Lower lobe of right lung (tissue), 2 donors: ENCODE results near the gene PATJ. TPM values are rescaled to one million over a fixed set of nuclear protein-coding genes. Genes with fewer than 3 reads are reported as not detected.
"Not testable (repeated sequence)": the region's sequence is repeated elsewhere in the genome, so short reads cannot be mapped to it uniquely, and the experiment has no call there.

Source experiments
- ATAC-seq, 2 donors: fragments of 200-7000 bp; cut with Tn5 transposase; one replicate each; pipeline ENCODE4 v1.9.1; 2020 to 2022; ENCODE audit warnings: mild to moderate bottlenecking in 2 of 2, moderate library complexity in 2 of 2
- DNase-seq: peaks from one replicate; pipeline ENCODE4 v3.0.0-alpha.2; 2020
- H3K27ac ChIP-seq: fragments of 200-600 bp; one replicate; pipeline ENCODE4 v1.8.0; 2022
- H3K27me3 ChIP-seq: fragments of 200-600 bp; one replicate; pipeline ENCODE4 v1.8.0; 2022; ENCODE audit warnings: low read depth
- H3K36me3 ChIP-seq: fragments of 200-600 bp; one replicate; pipeline ENCODE4 v1.8.0; 2022; ENCODE audit warnings: mild to moderate bottlenecking
- H3K4me1 ChIP-seq: fragments of 200-600 bp; one replicate; pipeline ENCODE4 v1.8.0; 2022
- H3K4me3 ChIP-seq: fragments of 200-600 bp; one replicate; pipeline ENCODE4 v1.8.0; 2022; ENCODE audit warnings: mild to moderate bottlenecking
- H3K9me3 ChIP-seq: fragments of 200-600 bp; one replicate; pipeline ENCODE4 v1.8.0; 2022
- CTCF ChIP-seq: fragments of 200-600 bp; IDR thresholded peaks from one replicate; pipeline ENCODE4 v1.8.0; 2022; ENCODE audit warnings: antibody characterized with exemption, mild to moderate bottlenecking
- intact Hi-C: fragments of 100-400 bp; cut with DNase I; formaldehyde crosslinking; loops from one replicate; pipeline ENCODE4 v1.11.0; 2022
- total RNA-seq: library from RNA; stranded (reverse); fragmentation: NEBNext Ultra II Directional; extraction: Animal tissue kit (Norgen Biotek cat#: 25700); gene quantifications from one replicate; pipeline ENCODE4 v1.2.1, GENCODE V29; 2021
- donor health status: DM: no; HTN: yes; CAD: no; lungs with severe emphysema.

PATJ gene
- total RNA-seq, 1 donor from 2014 or later: 63.9 TPM

GRCh38 chr1:61819421-61819820 is 77.1 kb downstream of the PATJ start:
- no peak for TF ChIP-seq CTCF
- Histone ChIP-seq H3K4me1 (no peaks in the 10 kb centered on the region), H3K36me3 (peaks cover 22% of the 10 kb centered on the region), H3K27me3 (no peaks in the 10 kb centered on the region), H3K9me3 (no peaks in the 10 kb centered on the region), H3K27ac (no peak overlapping the region), H3K4me3 (no peak overlapping the region)
- DNase-seq (no peak), ATAC-seq (no peak)
- intact Hi-C loops: no loop called here

DNA sequence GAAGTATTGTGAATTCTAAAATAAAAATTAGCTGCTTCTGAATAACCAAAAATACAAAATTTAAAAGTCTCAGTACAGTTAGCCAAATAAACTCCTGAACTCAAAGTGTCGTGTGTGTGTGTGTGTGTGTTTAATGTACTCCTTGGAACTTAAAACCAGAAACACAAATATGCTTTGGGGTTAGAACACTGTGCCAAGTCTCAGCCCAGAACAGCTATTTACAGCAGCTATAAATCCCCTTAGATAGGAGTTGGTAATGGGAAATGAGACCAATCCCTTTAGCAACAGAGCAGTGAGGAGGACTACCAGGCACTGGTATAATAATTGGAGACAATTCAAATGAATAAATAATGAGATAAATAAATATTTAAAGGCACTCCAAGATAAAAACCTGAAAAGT is 83.1 kb downstream of the PATJ start:
- no peaks in the 10 kb centered on the region for H3K9me3 ChIP-seq
- no peak overlapping the region for H3K27ac ChIP-seq
- H3K27me3 ChIP-seq: no peaks in the 10 kb centered on the region
- peaks cover 39% of the 10 kb centered on the region for H3K36me3 ChIP-seq
- ATAC-seq (no peak), DNase-seq (no peak)
- no peak overlapping the region for H3K4me3 ChIP-seq
- no peaks in the 10 kb centered on the region for H3K4me1 ChIP-seq
- intact Hi-C loops: no loop called here
- no peak for TF ChIP-seq CTCF

GRCh38 chr1:61828805-61829204 is 86.5 kb downstream of the PATJ start:
- ATAC-seq (no peak), DNase-seq (no peak)
- Histone ChIP-seq H3K9me3 (no peaks in the 10 kb centered on the region), H3K36me3 (peaks cover 18% of the 10 kb centered on the region), H3K4me3 (no peak overlapping the region), H3K27ac (no peak overlapping the region), H3K27me3 (no peaks in the 10 kb centered on the region), H3K4me1 (no peaks in the 10 kb centered on the region)
- intact Hi-C loops: no loop called here
- TF ChIP-seq CTCF: no peak

DNA sequence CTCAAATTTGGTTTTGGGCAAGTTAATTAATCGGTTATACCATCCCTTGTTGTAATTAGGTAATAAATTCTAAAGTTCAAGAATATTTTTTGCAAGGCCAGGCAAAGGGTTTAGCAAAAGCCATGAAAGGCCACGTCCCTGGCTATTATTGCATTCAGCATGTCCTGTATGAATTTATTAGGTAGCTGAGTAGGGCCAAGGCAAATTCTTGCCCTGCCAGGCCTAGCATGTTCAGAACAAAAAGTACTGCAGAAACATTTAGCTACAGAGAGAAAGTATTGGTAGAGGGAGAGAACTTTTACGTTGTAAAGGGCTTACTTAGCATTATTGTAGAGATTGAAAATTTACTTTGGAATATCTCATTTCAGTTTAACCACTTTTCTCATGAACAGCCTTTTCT is 94.4 kb downstream of the PATJ start:
- TF ChIP-seq CTCF: no peak

GRCh38 chr1:61837607-61838006 is 95.3 kb downstream of the PATJ start:
- H3K27ac ChIP-seq, H3K4me1 ChIP-seq, intact Hi-C loops, H3K36me3 ChIP-seq, ATAC-seq, H3K9me3 ChIP-seq, DNase-seq, H3K4me3 ChIP-seq, H3K27me3 ChIP-seq: not testable (repeated sequence)

More for the DNA sequence above, 94.4 kb downstream of the PATJ start:
- DNase-seq (no peak), ATAC-seq (no peak)
- no peaks in the 10 kb centered on the region for H3K9me3 ChIP-seq
- H3K4me1 ChIP-seq: no peaks in the 10 kb centered on the region
- no peaks in the 10 kb centered on the region for H3K27me3 ChIP-seq
- intact Hi-C loops: no loop called here
- H3K36me3 ChIP-seq: no peaks in the 10 kb centered on the region
- H3K27ac ChIP-seq: no peak overlapping the region
- H3K4me3 ChIP-seq: no peak overlapping the region

GRCh38 chr1:61839679-61840078 is 97.4 kb downstream of the PATJ start:
- no peak overlapping the region for H3K4me3 ChIP-seq
- no peak for ATAC-seq

More at GRCh38 chr1:61839679-61840078, 97.4 kb downstream of the PATJ start:
- Histone ChIP-seq H3K27me3 (no peaks in the 10 kb centered on the region), H3K9me3 (no peaks in the 10 kb centered on the region), H3K4me1 (no peaks in the 10 kb centered on the region), H3K27ac (no peak overlapping the region), H3K36me3 (no peaks in the 10 kb centered on the region)
- no peak for DNase-seq
- no peak for TF ChIP-seq CTCF
- intact Hi-C loops: no loop called here
